ENCODE measurements around the gene DBNL.

The DBNL gene

DNA sequence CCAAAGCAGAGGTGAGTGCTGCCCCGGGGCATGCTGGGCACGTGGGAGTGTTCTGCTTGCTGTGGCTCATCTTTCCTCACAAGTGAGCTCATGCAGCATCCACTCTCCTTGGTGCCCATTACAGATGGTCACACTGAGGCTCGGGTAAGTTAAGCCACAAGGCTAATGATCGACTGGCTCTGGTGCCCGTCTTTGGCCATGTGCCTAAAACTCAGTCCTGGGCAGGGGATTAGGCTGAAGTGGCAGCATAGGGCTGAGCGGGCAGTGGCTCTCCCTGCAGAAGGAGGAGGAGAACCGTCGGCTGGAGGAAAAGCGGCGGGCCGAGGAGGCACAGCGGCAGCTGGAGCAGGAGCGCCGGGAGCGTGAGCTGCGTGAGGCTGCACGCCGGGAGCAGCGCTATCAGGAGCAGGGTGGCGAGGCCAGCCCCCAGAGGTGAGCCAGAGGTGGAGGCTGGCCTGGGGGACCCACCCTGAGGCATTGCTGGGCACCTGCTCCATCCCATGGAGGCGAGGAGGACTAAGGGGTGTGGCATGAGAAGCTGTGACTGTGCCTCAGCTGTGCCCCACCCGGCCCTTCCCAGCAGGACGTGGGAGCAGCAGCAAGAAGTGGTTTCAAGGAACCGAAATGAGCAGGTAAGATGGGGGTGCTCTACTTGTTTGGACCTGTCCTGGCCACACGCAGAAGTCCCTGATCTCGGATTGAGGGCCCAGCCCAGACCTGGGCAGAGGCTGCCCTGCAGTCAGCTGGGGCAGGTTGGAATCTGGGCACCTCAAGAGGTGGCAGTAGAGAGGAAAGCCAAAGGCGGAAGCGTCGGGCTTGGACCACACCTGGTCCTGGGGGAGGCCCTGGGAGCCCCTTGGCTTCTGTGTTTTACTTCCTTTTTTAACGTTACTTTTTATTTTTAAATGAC is 13.6 kb downstream of the DBNL start:
- no peak for ATAC-seq
- no peak for TF ChIP-seq BACH2 (CRISPR knock-in tag; IDR thresholded peaks at IDR 0.05; ENCODE audit: borderline replicate concordance)
- no peak for TF ChIP-seq ZFP30 (CRISPR knock-in tag; IDR thresholded peaks at IDR 0.05)
- no peak for TF ChIP-seq ZNF8 (CRISPR knock-in tag; IDR thresholded peaks at IDR 0.05)
- TF ChIP-seq ZFP3 (CRISPR knock-in tag; IDR thresholded peaks at IDR 0.05): no peak

GRCh38 chr7:44058759-44059218 is 14.3 kb downstream of the DBNL start:
- no peak for ATAC-seq

GRCh38 chr7:44059219-44060090 is 15.0 kb downstream of the DBNL start:
- ATAC-seq: no peak
- TF ChIP-seq ZC3H10 (CRISPR knock-in tag; IDR thresholded peaks at IDR 0.05): no peak
- no peak for TF ChIP-seq ZFP30 (CRISPR knock-in tag; IDR thresholded peaks at IDR 0.05)
- no peak for TF ChIP-seq ARNTL (CRISPR knock-in tag; IDR thresholded peaks at IDR 0.05; ENCODE audit: borderline replicate concordance, low read depth)
- no peak for TF ChIP-seq ZNF565 (CRISPR knock-in tag; conservative IDR thresholded peaks at IDR 0.05; ENCODE audit: low read depth)
- no peak for TF ChIP-seq RARB (CRISPR knock-in tag; IDR thresholded peaks at IDR 0.05)
- TF ChIP-seq, protein P1, sequence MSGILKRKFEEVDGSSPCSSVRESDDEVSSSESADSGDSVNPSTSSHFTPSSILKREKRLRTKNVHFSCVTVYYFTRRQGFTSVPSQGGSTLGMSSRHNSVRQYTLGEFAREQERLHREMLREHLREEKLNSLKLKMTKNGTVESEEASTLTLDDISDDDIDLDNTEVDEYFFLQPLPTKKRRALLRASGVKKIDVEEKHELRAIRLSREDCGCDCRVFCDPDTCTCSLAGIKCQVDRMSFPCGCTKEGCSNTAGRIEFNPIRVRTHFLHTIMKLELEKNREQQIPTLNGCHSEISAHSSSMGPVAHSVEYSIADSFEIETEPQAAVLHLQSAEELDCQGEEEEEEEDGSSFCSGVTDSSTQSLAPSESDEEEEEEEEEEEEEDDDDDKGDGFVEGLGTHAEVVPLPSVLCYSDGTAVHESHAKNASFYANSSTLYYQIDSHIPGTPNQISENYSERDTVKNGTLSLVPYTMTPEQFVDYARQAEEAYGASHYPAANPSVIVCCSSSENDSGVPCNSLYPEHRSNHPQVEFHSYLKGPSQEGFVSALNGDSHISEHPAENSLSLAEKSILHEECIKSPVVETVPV (CRISPR knock-in tag; IDR thresholded peaks at IDR 0.05): no peak
- no peak for TF ChIP-seq TOX (CRISPR knock-in tag; IDR thresholded peaks at IDR 0.05; ENCODE audit: borderline replicate concordance)
- TF ChIP-seq ZNF70 (CRISPR knock-in tag; IDR thresholded peaks at IDR 0.05): no peak
- no peak for TF ChIP-seq OSR1 (CRISPR knock-in tag; IDR thresholded peaks at IDR 0.05)
- TF ChIP-seq, protein P2, sequence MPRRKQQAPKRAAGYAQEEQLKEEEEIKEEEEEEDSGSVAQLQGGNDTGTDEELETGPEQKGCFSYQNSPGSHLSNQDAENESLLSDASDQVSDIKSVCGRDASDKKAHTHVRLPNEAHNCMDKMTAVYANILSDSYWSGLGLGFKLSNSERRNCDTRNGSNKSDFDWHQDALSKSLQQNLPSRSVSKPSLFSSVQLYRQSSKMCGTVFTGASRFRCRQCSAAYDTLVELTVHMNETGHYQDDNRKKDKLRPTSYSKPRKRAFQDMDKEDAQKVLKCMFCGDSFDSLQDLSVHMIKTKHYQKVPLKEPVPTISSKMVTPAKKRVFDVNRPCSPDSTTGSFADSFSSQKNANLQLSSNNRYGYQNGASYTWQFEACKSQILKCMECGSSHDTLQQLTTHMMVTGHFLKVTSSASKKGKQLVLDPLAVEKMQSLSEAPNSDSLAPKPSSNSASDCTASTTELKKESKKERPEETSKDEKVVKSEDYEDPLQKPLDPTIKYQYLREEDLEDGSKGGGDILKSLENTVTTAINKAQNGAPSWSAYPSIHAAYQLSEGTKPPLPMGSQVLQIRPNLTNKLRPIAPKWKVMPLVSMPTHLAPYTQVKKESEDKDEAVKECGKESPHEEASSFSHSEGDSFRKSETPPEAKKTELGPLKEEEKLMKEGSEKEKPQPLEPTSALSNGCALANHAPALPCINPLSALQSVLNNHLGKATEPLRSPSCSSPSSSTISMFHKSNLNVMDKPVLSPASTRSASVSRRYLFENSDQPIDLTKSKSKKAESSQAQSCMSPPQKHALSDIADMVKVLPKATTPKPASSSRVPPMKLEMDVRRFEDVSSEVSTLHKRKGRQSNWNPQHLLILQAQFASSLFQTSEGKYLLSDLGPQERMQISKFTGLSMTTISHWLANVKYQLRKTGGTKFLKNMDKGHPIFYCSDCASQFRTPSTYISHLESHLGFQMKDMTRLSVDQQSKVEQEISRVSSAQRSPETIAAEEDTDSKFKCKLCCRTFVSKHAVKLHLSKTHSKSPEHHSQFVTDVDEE (CRISPR knock-in tag; IDR thresholded peaks at IDR 0.05): no peak
- no peak for TF ChIP-seq PPARA (CRISPR knock-in tag; IDR thresholded peaks at IDR 0.05; ENCODE audit: borderline replicate concordance)
- TF ChIP-seq SNAI2 (CRISPR knock-in tag; IDR thresholded peaks at IDR 0.05): no peak
- no peak for TF ChIP-seq TCF4 (CRISPR knock-in tag; IDR thresholded peaks at IDR 0.05; ENCODE audit: borderline replicate concordance)
- no peak for TF ChIP-seq ZNF8 (CRISPR knock-in tag; IDR thresholded peaks at IDR 0.05)
- TF ChIP-seq BACH2 (CRISPR knock-in tag; IDR thresholded peaks at IDR 0.05; ENCODE audit: borderline replicate concordance): no peak
- TF ChIP-seq, protein P3, sequence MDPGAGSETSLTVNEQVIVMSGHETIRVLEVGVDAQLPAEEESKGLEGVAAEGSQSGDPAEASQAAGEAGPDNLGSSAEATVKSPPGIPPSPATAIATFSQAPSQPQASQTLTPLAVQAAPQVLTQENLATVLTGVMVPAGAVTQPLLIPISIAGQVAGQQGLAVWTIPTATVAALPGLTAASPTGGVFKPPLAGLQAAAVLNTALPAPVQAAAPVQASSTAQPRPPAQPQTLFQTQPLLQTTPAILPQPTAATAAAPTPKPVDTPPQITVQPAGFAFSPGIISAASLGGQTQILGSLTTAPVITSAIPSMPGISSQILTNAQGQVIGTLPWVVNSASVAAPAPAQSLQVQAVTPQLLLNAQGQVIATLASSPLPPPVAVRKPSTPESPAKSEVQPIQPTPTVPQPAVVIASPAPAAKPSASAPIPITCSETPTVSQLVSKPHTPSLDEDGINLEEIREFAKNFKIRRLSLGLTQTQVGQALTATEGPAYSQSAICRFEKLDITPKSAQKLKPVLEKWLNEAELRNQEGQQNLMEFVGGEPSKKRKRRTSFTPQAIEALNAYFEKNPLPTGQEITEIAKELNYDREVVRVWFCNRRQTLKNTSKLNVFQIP (CRISPR knock-in tag; IDR thresholded peaks at IDR 0.05; ENCODE audit: borderline replicate concordance, low read depth): no peak
- TF ChIP-seq GLIS3 (CRISPR knock-in tag; IDR thresholded peaks at IDR 0.05): no peak

More at GRCh38 chr7:44058759-44059218, 14.3 kb downstream of the DBNL start:
- no peak for TF ChIP-seq CSDC2 (CRISPR knock-in tag; IDR thresholded peaks at IDR 0.05)
- no peak for TF ChIP-seq ZFP3 (CRISPR knock-in tag; IDR thresholded peaks at IDR 0.05)
- TF ChIP-seq, protein P3 (CRISPR knock-in tag; IDR thresholded peaks at IDR 0.05; ENCODE audit: borderline replicate concordance, low read depth): no peak
- no peak for TF ChIP-seq ARNTL (CRISPR knock-in tag; IDR thresholded peaks at IDR 0.05; ENCODE audit: borderline replicate concordance, low read depth)
- TF ChIP-seq PATZ1 (CRISPR knock-in tag; IDR thresholded peaks at IDR 0.05; ENCODE audit: borderline replicate concordance): no peak
- TF ChIP-seq, protein P4, sequence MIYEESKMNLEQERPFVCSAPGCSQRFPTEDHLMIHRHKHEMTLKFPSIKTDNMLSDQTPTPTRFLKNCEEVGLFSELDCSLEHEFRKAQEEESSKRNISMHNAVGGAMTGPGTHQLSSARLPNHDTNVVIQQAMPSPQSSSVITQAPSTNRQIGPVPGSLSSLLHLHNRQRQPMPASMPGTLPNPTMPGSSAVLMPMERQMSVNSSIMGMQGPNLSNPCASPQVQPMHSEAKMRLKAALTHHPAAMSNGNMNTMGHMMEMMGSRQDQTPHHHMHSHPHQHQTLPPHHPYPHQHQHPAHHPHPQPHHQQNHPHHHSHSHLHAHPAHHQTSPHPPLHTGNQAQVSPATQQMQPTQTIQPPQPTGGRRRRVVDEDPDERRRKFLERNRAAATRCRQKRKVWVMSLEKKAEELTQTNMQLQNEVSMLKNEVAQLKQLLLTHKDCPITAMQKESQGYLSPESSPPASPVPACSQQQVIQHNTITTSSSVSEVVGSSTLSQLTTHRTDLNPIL (CRISPR knock-in tag; IDR thresholded peaks at IDR 0.05; ENCODE audit: low read depth): no peak
